H9 (cell line): Measurements from ENCODE around the gene C1orf159. TPM values are rescaled to one million over a fixed set of nuclear protein-coding genes. Genes with fewer than 3 reads are reported as not detected.
"Not testable (repeated sequence)": the region's sequence is repeated elsewhere in the genome, so short reads cannot be mapped to it uniquely, and the experiment has no call there.

Source experiments
- DNase-seq: peaks from one replicate; pipeline ENCODE4 v3.0.0-alpha.2; 2017
- H2AFZ ChIP-seq: one replicate; pipeline ENCODE4 v1.6.1; 2013; ENCODE audit warnings: mild to moderate bottlenecking, low read length, control low read depth, moderate library complexity
- H2AK5ac ChIP-seq: 2 replicates; pipeline ENCODE4 v1.6.1; 2013; ENCODE audit warnings: low read length, control low read depth, mixed read lengths; ENCODE audit not compliant: insufficient read length
- H2BK120ac ChIP-seq: one replicate; pipeline ENCODE4 v1.6.1; 2013; ENCODE audit warnings: low read depth, mild to moderate bottlenecking, low read length, control low read depth, inconsistent platforms; ENCODE audit not compliant: poor library complexity, severe bottlenecking
- H2BK12ac ChIP-seq: 2 replicates; pipeline ENCODE4 v1.6.1; 2013; ENCODE audit warnings: low read length, control low read depth, mixed read lengths, low read depth; ENCODE audit not compliant: insufficient read length
- H2BK15ac ChIP-seq: 2 replicates; pipeline ENCODE4 v1.6.1; 2013; ENCODE audit warnings: low read depth, low read length, control low read depth
- H2BK20ac ChIP-seq: one replicate; pipeline ENCODE4 v1.6.1; 2013; ENCODE audit warnings: low read depth, mild to moderate bottlenecking, low read length, control low read depth, inconsistent platforms; ENCODE audit not compliant: poor library complexity, severe bottlenecking
- H2BK5ac ChIP-seq: 2 replicates; pipeline ENCODE4 v1.6.1; 2013; ENCODE audit warnings: low read length, control low read depth, mixed read lengths; ENCODE audit not compliant: insufficient read length
- H3K14ac ChIP-seq: 2 replicates; pipeline ENCODE4 v1.6.1; 2013; ENCODE audit warnings: low read length, control low read depth; ENCODE audit not compliant: insufficient read depth
- H3K18ac ChIP-seq: 2 replicates; pipeline ENCODE4 v1.6.1; 2013; ENCODE audit warnings: low read depth, mild to moderate bottlenecking, mixed read lengths, low read length, control low read depth; ENCODE audit not compliant: insufficient read length
- H3K23ac ChIP-seq: 2 replicates; pipeline ENCODE4 v1.6.1; 2013; ENCODE audit warnings: low read length, control low read depth, mixed read lengths, low read depth; ENCODE audit not compliant: insufficient read length
- H3K23me2 ChIP-seq: 2 replicates; pipeline ENCODE4 v1.6.1; 2013; ENCODE audit warnings: low read depth, mild to moderate bottlenecking, mixed read lengths, low read length, control low read depth; ENCODE audit not compliant: insufficient read length, poor library complexity, severe bottlenecking
- H3K27ac ChIP-seq: 2 replicates; pipeline ENCODE4 v1.5.1; 2013; ENCODE audit warnings: low read length, control low read depth, mixed read lengths, low read depth; ENCODE audit not compliant: insufficient read length
- H3K27me3 ChIP-seq: 2 replicates; pipeline ENCODE4 v1.6.1; 2013; ENCODE audit warnings: low read length, control low read depth, inconsistent platforms; ENCODE audit not compliant: insufficient read depth
- H3K4ac ChIP-seq: 2 replicates; pipeline ENCODE4 v1.6.1; 2013; ENCODE audit warnings: low read depth, mild to moderate bottlenecking, control low read depth, inconsistent platforms, low read length, moderate library complexity
- H3K4me1 ChIP-seq: 2 replicates; pipeline ENCODE4 v1.6.1; 2013; ENCODE audit warnings: low read length, control low read depth, inconsistent platforms; ENCODE audit not compliant: insufficient read depth
- H3K4me2 ChIP-seq: 2 replicates; pipeline ENCODE4 v1.6.1; 2013; ENCODE audit warnings: low read length, control low read depth, mixed read lengths; ENCODE audit not compliant: insufficient read length, insufficient read depth
- H3K56ac ChIP-seq: 2 replicates; pipeline ENCODE4 v1.6.1; 2013; ENCODE audit warnings: low read depth, mild to moderate bottlenecking, mixed read lengths, low read length, control low read depth; ENCODE audit not compliant: insufficient read length
- H3K79me1 ChIP-seq: 2 replicates; pipeline ENCODE4 v1.6.1; 2013; ENCODE audit warnings: low read depth, mild to moderate bottlenecking, moderate library complexity, low read length, control low read depth, inconsistent platforms; ENCODE audit not compliant: insufficient read depth, poor library complexity, severe bottlenecking
- H3K79me2 ChIP-seq: 2 replicates; pipeline ENCODE4 v1.6.1; 2013; ENCODE audit warnings: low read length, control low read depth, inconsistent platforms; ENCODE audit not compliant: insufficient read depth
- H3K9ac ChIP-seq: 2 replicates; pipeline ENCODE4 v1.6.1; 2013; ENCODE audit warnings: low read length, control low read depth, mixed read lengths; ENCODE audit not compliant: insufficient read length; ENCODE audit errors: extremely low read depth
- H3K9me3 ChIP-seq: one replicate; pipeline ENCODE4 v1.6.1; 2013; ENCODE audit warnings: low read depth, low read length, inconsistent platforms; ENCODE audit not compliant: control insufficient read depth
- H3T11ph ChIP-seq: one replicate; pipeline ENCODE4 v1.6.1; 2013; ENCODE audit warnings: mild to moderate bottlenecking, low read length, control low read depth, inconsistent platforms
- H4K20me1 ChIP-seq: one replicate; pipeline ENCODE4 v1.6.1; 2013; ENCODE audit not compliant: control insufficient read depth, insufficient read length, insufficient read depth
- H4K5ac ChIP-seq: 2 replicates; pipeline ENCODE4 v1.6.1; 2013; ENCODE audit warnings: low read depth, mild to moderate bottlenecking, mixed read lengths, low read length, control low read depth; ENCODE audit not compliant: insufficient read length
- H4K8ac ChIP-seq: replicated peaks from 2 replicates; pipeline ENCODE4 v1.6.1; 2013; ENCODE audit warnings: low read length, control low read depth, mixed read lengths, low read depth; ENCODE audit not compliant: insufficient read length
- H4K91ac ChIP-seq: 2 replicates; pipeline ENCODE4 v1.6.1; 2013; ENCODE audit warnings: low read depth, mild to moderate bottlenecking, moderate library complexity, mixed read lengths, low read length, control low read depth; ENCODE audit not compliant: insufficient read length
- H3K27ac Mint-ChIP-seq, 3 experiments: 2 replicates in 2 of 3; 3 replicates in 1 of 3; pipeline ENCODE4 v1.8.0; 2020 to 2021; ENCODE audit warnings: mixed read lengths in 3 of 3, mild to moderate bottlenecking in 1 of 3, moderate library complexity in 1 of 3
- H3K27me3 Mint-ChIP-seq: 2 replicates; pipeline ENCODE4 v1.8.0; 2021; ENCODE audit warnings: low read depth, mild to moderate bottlenecking, moderate library complexity, mixed read lengths
- H3K36me3 Mint-ChIP-seq, 3 experiments: 2 replicates in 2 of 3; 3 replicates in 1 of 3; pipeline ENCODE4 v1.8.0; 2020 to 2021; ENCODE audit warnings: low read depth in 3 of 3, mixed read lengths in 3 of 3; ENCODE audit not compliant: insufficient read depth in 1 of 3
- H3K4me1 Mint-ChIP-seq, 2 experiments: 2 replicates each; pipeline ENCODE4 v1.8.0; 2020; ENCODE audit warnings: mixed read lengths in 2 of 2
- H3K4me3 Mint-ChIP-seq, 2 experiments: 2 replicates in 1 of 2; 3 replicates in 1 of 2; pipeline ENCODE4 v1.8.0; 2020 to 2021; ENCODE audit warnings: mild to moderate bottlenecking in 2 of 2, mixed read lengths in 2 of 2, moderate library complexity in 1 of 2
- H3K9me3 Mint-ChIP-seq, 2 experiments: 2 replicates in 1 of 2; 3 replicates in 1 of 2; pipeline ENCODE4 v1.8.0; 2020; ENCODE audit warnings: mild to moderate bottlenecking in 2 of 2, mixed read lengths in 2 of 2, moderate library complexity in 1 of 2
- CTCF ChIP-seq: fragments of 200-600 bp; sonication (generic); conservative IDR thresholded peaks from 3 replicates; pipeline ENCODE4 v1.8.0; 2021; ENCODE audit warnings: antibody characterized with exemption, mild to moderate bottlenecking
- WGBS: extraction: QIAGEN DNeasy Blood & Tissue Kit; methylation state at CpG from one replicate; pipeline ENCODE4 v1.1.7; 2013; ENCODE audit warnings: missing lambda C conversion rate, low lambda C conversion rate, mixed read lengths; ENCODE audit not compliant: insufficient read length; ENCODE audit errors: extremely low coverage; 5-methylcytosine and 5-hydroxymethylcytosine counted together
- total RNA-seq: library from RNA; stranded (reverse); gene quantifications from 2 replicates; pipeline ENCODE4 v1.2.1, GENCODE V29; 2021

Gene C1orf159
- total RNA-seq, 1 experiment from 2014 or later: 12.3 TPM

- Histone ChIP-seq H2BK12ac (no peak overlapping the region), H3K14ac (no peak overlapping the region), H2BK5ac (no peak overlapping the region), H3T11ph (no peak overlapping the region), H3K18ac (no peak overlapping the region), H2AK5ac (no peak overlapping the region), H2AFZ (no peak overlapping the region), H4K8ac (no peak overlapping the region), H3K23me2 (no peaks in the 10 kb centered on the region), H3K27me3 (no peaks in the 10 kb centered on the region), H3K79me1 (no peaks in the 10 kb centered on the region), H3K79me2 (no peaks in the 10 kb centered on the region), H4K20me1 (no peaks in the 10 kb centered on the region), H3K4me2 (no peak overlapping the region), H4K91ac (no peak overlapping the region), H2BK15ac (no peak overlapping the region), H3K4ac (no peak overlapping the region), H3K23ac (no peak overlapping the region), H4K5ac (no peak overlapping the region), H2BK120ac (no peak overlapping the region), H3K56ac (no peak overlapping the region), H2BK20ac (no peak overlapping the region), H3K4me1 (no peaks in the 10 kb centered on the region), H3K9me3 (no peaks in the 10 kb centered on the region), H3K27ac (no peak overlapping the region), H3K9ac (no peak overlapping the region)
- no peak for TF ChIP-seq CTCF
- H3K9me3 Mint-ChIP-seq: peaks cover 27 to 49% of the 10 kb centered on the region in 2 experiments
- peaks cover 2 to 24% (median 7%) of the 10 kb centered on the region in 3 experiments; a peak in 6 of 7 replicates for H3K36me3 Mint-ChIP-seq
- H3K4me3 Mint-ChIP-seq: no peak overlapping the region
- WGBS: no CpG with 5 or more reads among the region's 18 CpGs
- no peaks in the 10 kb centered on the region for H3K4me1 Mint-ChIP-seq
- H3K27ac Mint-ChIP-seq: no peak overlapping the region
- peaks cover 30% of the 10 kb centered on the region for H3K27me3 Mint-ChIP-seq
- DNase-seq: no peak
Measured at GRCh38 chr1:1098681-1099421, 17.0 kb downstream of the C1orf159 start.

- H3K23me2 ChIP-seq, H3K27ac Mint-ChIP-seq, H3K27me3 ChIP-seq, H3K23ac ChIP-seq, H2BK20ac ChIP-seq, H3K56ac ChIP-seq, H2AFZ ChIP-seq, H4K5ac ChIP-seq, H3K9me3 ChIP-seq, H2BK120ac ChIP-seq, H2BK15ac ChIP-seq, H4K8ac ChIP-seq, H2BK5ac ChIP-seq, H3T11ph ChIP-seq, H4K91ac ChIP-seq, H3K18ac ChIP-seq, H3K79me2 ChIP-seq, H3K4me1 Mint-ChIP-seq, H3K4me3 Mint-ChIP-seq, DNase-seq, H3K79me1 ChIP-seq, H3K4me1 ChIP-seq, H3K27ac ChIP-seq, H3K9ac ChIP-seq, H2AK5ac ChIP-seq, H3K14ac ChIP-seq, H2BK12ac ChIP-seq, H4K20me1 ChIP-seq, H3K4ac ChIP-seq, H3K4me2 ChIP-seq: not testable (repeated sequence)
- WGBS: no CpG with 5 or more reads among the region's 5 CpGs
- Mint-ChIP-seq H3K36me3 (peaks cover 0 to 17% (median 0%) of the 10 kb centered on the region in 3 experiments; a peak in 4 of 7 replicates), H3K27me3 (peaks cover 33% of the 10 kb centered on the region), H3K9me3 (peaks cover 22 to 47% of the 10 kb centered on the region in 2 experiments)
Measured at GRCh38 chr1:1096136-1096535, 19.8 kb downstream of the C1orf159 start.
